ENCODE results near the gene UNKL. TPM values are rescaled to one million over a fixed set of nuclear protein-coding genes. Genes with fewer than 3 reads are reported as not detected.

Gene UNKL
- total and polyA plus RNA-seq, 12 donors = 10.1 to 174 (median 33.3) TPM

GRCh38 chr16:1438229-1439057 is 23.9 kb upstream of the UNKL start:
- Histone ChIP-seq H3K27ac (no peak overlapping the region), H3K4me1 (replicated peaks in 1 of 2) (no peaks in the 10 kb centered on the region), H3K9me3 (replicated peaks in 1 of 3) (no peaks in the 10 kb centered on the region), H3K4me3 (no peak overlapping the region), H3K36me3 (replicated peaks in 1 of 2) (no peaks in the 10 kb centered on the region), H3K27me3 (no peaks in the 10 kb centered on the region)
- intact Hi-C loops (cut with DNase I) = no loop called here
- no peak for DNase-seq
- WGBS, 4 donors = 60 to 84% (median 81%) methylated on average over 1 to 35 of the region's 35 CpGs
- TF ChIP-seq CTCF (IDR thresholded peaks at IDR 0.05) (no peak), POLR2A (IDR thresholded peaks at IDR 0.05) (no peak)

GRCh38 chr16:1437606-1438005 is 23.1 kb upstream of the UNKL start:
- Histone ChIP-seq H3K9me3 (replicated peaks in 1 of 3) (no peaks in the 10 kb centered on the region), H3K4me1 (replicated peaks in 1 of 2) (no peaks in the 10 kb centered on the region), H3K27ac (no peak overlapping the region), H3K27me3 (no peaks in the 10 kb centered on the region), H3K4me3 (no peak overlapping the region), H3K36me3 (replicated peaks in 1 of 2) (no peaks in the 10 kb centered on the region)
- no peak for DNase-seq
- intact Hi-C loops (cut with DNase I) = no loop called here
- 84 to 92% (median 90%) methylated on average over 10 to 22 of the region's 22 CpGs; no CpG with 5 or more reads in 1 of the 4 donors for WGBS, 4 donors
- no peak for TF ChIP-seq CTCF (IDR thresholded peaks at IDR 0.05)
- no peak for TF ChIP-seq POLR2A (IDR thresholded peaks at IDR 0.05)

- Histone ChIP-seq H3K27me3 (no peaks in the 10 kb centered on the region), H3K4me1 (replicated peaks in 1 of 2) (no peaks in the 10 kb centered on the region), H3K27ac (no peak overlapping the region), H3K9me3 (replicated peaks in 1 of 3) (no peaks in the 10 kb centered on the region), H3K4me3 (no peak overlapping the region), H3K36me3 (replicated peaks in 1 of 2) (no peaks in the 10 kb centered on the region)
- WGBS, 4 donors = 92 to 93% (median 93%) methylated on average over 31 to 47 of the region's 47 CpGs
- TF ChIP-seq CTCF (IDR thresholded peaks at IDR 0.05) (no peak), POLR2A (IDR thresholded peaks at IDR 0.05) (no peak)
- DNase-seq = no peak
- intact Hi-C loops (cut with DNase I) = no loop called here
Measured at GRCh38 chr16:1436731-1437355, 22.3 kb upstream of the UNKL start.

- H3K27me3 ChIP-seq = no peaks in the 10 kb centered on the region
- DNase-seq = peak in 1 of 7 donors; percentile 39
- TF ChIP-seq POLR2A (IDR thresholded peaks at IDR 0.05) (no peak), CTCF (IDR thresholded peaks at IDR 0.05) (no peak)
- intact Hi-C loops (cut with DNase I) = no loop called here
- H3K27ac ChIP-seq = no peak overlapping the region
- H3K9me3 ChIP-seq (replicated peaks in 1 of 3) = no peaks in the 10 kb centered on the region
- no peaks in the 10 kb centered on the region for H3K4me1 ChIP-seq (replicated peaks in 1 of 2)
- no peak overlapping the region for H3K4me3 ChIP-seq
- no peaks in the 10 kb centered on the region for H3K36me3 ChIP-seq (replicated peaks in 1 of 2)
- WGBS, 4 donors = 72 to 88% (median 77%) methylated on average over 17 to 31 of the region's 32 CpGs
Measured at GRCh38 chr16:1435921-1436697, 21.6 kb upstream of the UNKL start.
